Gastroesophageal sphincter (tissue), 4 donors: Measurements from ENCODE around the gene AP3D1. TPM values are rescaled to one million over a fixed set of nuclear protein-coding genes. Genes with fewer than 3 reads are reported as not detected.
A peak's percentile ranks its signal among the peaks of the same experiment; 100 is the strongest.

Experiments used
- ATAC-seq: fragments of 150-250 bp; one replicate; pipeline ENCODE4 v1.9.1; 2016; ENCODE audit warnings: mild to moderate bottlenecking, moderate library complexity
- H3K27ac ChIP-seq, 4 donors: fragments of 200-600 bp; sonication (generic) in 3 of 4; 1 replicate in 3 of 4; 2 replicates in 1 of 4; pipeline ENCODE4 v1.5.1; 2016 to 2019
- H3K27me3 ChIP-seq: fragments of 200-600 bp; sonication (generic); one replicate; pipeline ENCODE4 v1.5.1; 2019
- H3K36me3 ChIP-seq, 2 donors: fragments of 200-600 bp; sonication (generic); one replicate each; pipeline ENCODE4 v1.5.1; 2019; ENCODE audit warnings: control low read depth in 1 of 2
- H3K4me1 ChIP-seq, 3 donors: fragments of 200-600 bp; sonication (generic); 1 replicate in 2 of 3; 2 replicates in 1 of 3; pipeline ENCODE4 v1.5.1; 2016 to 2019; ENCODE audit warnings: control low read depth in 2 of 3
- H3K4me3 ChIP-seq, 2 donors: fragments of 200-600 bp; sonication (generic); one replicate each; pipeline ENCODE4 v1.5.1; 2019; ENCODE audit warnings: mild to moderate bottlenecking in 1 of 2, moderate library complexity in 1 of 2
- H3K9me3 ChIP-seq, 3 donors: fragments of 200-600 bp; sonication (generic); one replicate each; pipeline ENCODE4 v1.5.1; 2017 to 2019; ENCODE audit warnings: control low read depth in 2 of 3
- EP300 ChIP-seq: sonication (generic); formaldehyde crosslinking; IDR thresholded peaks from one replicate; pipeline ENCODE4 v1.6.1; 2017; ENCODE audit warnings: antibody characterized with exemption, mild to moderate bottlenecking
- POLR2A ChIP-seq, 2 donors: fragments of 450-650 bp; IDR thresholded peaks; one replicate each; pipeline ENCODE4 v1.6.1; 2017; ENCODE audit warnings: antibody characterized with exemption in 2 of 2, mild to moderate bottlenecking in 2 of 2, moderate library complexity in 1 of 2
- POLR2AphosphoS5 ChIP-seq: sonication (generic); formaldehyde crosslinking; IDR thresholded peaks from one replicate; pipeline ENCODE4 v1.6.1; 2017; ENCODE audit warnings: antibody characterized with exemption
- WGBS, 2 donors: methylation state at CpG; one replicate each; pipeline ENCODE4 v1.1.5; 2018; ENCODE audit warnings: low coverage in 1 of 2; 5-methylcytosine and 5-hydroxymethylcytosine counted together
- total RNA-seq, 4 donors: library from RNA; depleted of rRNA; stranded (reverse); fragments of >200 nt; gene quantifications; one replicate each; pipeline ENCODE4 v1.1.0, GENCODE V29; 2016
- TF ChIP-seq, protein P1 (sequence below), 4 experiments: fragments of 200-600 bp in 2 of 4; fragments of 450-650 bp in 2 of 4; sonication (generic) in 1 of 4; IDR thresholded peaks; one replicate each; pipeline ENCODE4 v1.5.1; 2017 to 2019; ENCODE audit warnings: antibody characterized with exemption in 4 of 4, mild to moderate bottlenecking in 2 of 4, moderate library complexity in 2 of 4

Gene AP3D1
- total RNA-seq, 4 donors from 2014 or later, result 69.9 to 132 (median 73.8) TPM

DNA sequence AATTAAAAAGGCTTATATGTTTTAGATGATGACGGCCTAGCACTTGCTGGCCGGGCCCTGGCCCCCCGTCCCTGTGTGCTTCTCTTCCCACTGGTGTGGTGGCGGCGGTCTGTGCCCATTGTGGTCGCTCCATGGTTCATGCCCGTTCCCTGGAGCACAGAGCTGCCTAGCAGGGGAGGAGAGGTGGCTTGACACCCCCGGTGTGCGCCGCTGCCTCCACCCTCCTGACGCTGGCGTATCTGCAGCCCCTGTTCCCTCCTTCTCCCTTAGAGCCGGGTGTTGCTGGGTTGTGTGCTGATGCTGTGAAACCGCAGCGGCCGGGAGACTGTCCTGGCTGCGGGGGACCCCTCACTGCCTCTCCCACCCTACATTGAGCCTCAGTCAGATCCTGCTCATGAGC is 41.5 kb upstream of the AP3D1 start:
- TF ChIP-seq, protein P1, sequence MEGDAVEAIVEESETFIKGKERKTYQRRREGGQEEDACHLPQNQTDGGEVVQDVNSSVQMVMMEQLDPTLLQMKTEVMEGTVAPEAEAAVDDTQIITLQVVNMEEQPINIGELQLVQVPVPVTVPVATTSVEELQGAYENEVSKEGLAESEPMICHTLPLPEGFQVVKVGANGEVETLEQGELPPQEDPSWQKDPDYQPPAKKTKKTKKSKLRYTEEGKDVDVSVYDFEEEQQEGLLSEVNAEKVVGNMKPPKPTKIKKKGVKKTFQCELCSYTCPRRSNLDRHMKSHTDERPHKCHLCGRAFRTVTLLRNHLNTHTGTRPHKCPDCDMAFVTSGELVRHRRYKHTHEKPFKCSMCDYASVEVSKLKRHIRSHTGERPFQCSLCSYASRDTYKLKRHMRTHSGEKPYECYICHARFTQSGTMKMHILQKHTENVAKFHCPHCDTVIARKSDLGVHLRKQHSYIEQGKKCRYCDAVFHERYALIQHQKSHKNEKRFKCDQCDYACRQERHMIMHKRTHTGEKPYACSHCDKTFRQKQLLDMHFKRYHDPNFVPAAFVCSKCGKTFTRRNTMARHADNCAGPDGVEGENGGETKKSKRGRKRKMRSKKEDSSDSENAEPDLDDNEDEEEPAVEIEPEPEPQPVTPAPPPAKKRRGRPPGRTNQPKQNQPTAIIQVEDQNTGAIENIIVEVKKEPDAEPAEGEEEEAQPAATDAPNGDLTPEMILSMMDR (IDR thresholded peaks at IDR 0.05), result no peak
- no peak for TF ChIP-seq POLR2AphosphoS5
- no peak for TF ChIP-seq POLR2A (IDR thresholded peaks at IDR 0.05)
- no peak for TF ChIP-seq EP300
- Histone ChIP-seq H3K27ac (no peak overlapping the region), H3K27me3 (no peaks in the 10 kb centered on the region), H3K36me3 (peaks cover 0 to 91% of the 10 kb centered on the region in 2 donors), H3K4me3 (no peak overlapping the region), H3K4me1 (peaks cover 0 to 21% (median 8%) of the 10 kb centered on the region in 3 donors), H3K9me3 (no peaks in the 10 kb centered on the region)
- no peak for ATAC-seq
- WGBS, 2 donors, result 93% methylated on average over 3 of the region's 17 CpGs; no CpG with 5 or more reads in 1 of the 2 donors

DNA sequence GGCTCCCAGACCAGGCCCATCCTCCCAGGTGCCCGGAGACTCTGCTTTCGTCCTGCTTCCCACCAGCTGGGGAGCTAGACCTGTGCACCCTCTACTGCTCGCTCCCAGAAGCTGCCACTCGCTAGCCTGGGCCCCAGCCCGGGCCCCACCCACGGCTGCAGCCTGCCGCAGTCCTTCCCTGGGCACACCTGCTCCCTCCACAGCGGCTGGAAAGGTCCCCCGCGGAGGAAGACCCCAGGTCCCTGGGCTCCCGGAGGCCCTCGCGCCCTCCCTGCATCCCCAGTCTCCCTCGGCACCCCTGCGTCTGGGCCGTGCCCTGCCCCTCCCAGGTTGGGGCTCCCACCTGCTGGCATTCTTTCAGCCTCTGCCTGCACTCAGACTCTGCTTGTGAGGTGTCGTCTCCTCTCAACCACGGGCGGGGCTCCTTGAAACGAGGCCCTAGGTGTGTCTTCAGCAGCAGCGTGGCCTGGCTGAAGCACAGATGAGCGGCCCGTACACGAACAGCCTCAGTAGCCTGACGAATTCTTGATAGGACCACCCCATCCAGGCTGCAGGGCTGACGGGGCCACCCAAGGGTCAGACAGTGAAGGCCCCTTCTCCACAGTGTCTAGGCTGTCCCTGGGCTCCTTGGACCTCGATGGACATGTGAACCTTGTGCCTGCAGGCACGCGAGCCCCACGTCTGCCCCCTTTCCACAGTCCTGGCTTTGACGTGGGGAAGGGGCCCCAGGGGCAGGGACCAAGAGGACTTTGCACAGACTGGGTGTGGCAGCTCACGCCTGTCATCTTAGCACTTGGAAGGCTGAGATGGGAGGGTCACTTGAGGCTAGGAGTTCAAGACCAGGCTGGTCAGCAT is 40.3 kb upstream of the AP3D1 start:
- no peak overlapping the region for H3K4me3 ChIP-seq
- peaks cover 5 to 33% (median 16%) of the 10 kb centered on the region in 3 donors for H3K4me1 ChIP-seq
- H3K27ac ChIP-seq, result no peak overlapping the region
- no peaks in the 10 kb centered on the region for H3K9me3 ChIP-seq
- no peak for ATAC-seq
- H3K27me3 ChIP-seq, result no peaks in the 10 kb centered on the region
- H3K36me3 ChIP-seq, result peaks cover 0 to 79% of the 10 kb centered on the region in 2 donors
- TF ChIP-seq EP300, result no peak
- TF ChIP-seq POLR2A (IDR thresholded peaks at IDR 0.05), result no peak
- no peak for TF ChIP-seq POLR2AphosphoS5
- TF ChIP-seq, protein P1 (IDR thresholded peaks at IDR 0.05), result no peak
- 91% methylated on average over 16 of the region's 32 CpGs; no CpG with 5 or more reads in 1 of the 2 donors for WGBS, 2 donors

DNA sequence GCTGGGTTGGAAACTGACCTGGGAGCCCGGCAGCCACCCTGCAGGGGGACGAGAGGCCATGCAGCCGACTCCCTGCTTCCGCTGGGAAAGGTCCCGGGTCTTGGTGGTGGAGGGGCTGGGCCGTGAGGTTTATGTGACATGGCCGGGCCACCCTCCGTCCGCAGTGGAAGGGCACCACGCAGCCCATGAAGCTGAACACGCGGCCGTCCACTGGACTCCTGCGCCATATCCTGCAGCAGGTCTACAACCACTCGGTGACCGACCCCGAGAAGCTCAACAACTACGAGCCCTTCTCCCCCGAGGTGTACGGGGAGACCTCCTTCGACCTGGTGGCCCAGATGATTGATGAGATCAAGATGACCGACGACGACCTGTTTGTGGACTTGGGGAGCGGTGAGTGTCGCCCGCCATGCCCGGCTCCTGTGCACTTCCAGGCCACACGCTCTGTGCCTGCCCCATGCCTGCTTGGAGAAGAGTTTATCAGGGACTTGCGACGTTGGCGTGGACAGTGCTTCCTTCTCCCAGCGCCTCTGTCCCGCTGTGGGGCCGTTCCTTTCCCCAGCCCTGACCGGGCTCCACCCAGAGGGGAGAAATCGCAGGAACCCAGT is 39.6 kb upstream of the AP3D1 start:
- peaks cover 0 to 72% of the 10 kb centered on the region in 2 donors for H3K36me3 ChIP-seq
- no peak for TF ChIP-seq EP300
- TF ChIP-seq, protein P1 (IDR thresholded peaks at IDR 0.05), result no peak
- TF ChIP-seq POLR2A (IDR thresholded peaks at IDR 0.05), result no peak
- no peak for TF ChIP-seq POLR2AphosphoS5
- 84% methylated on average over 16 of the region's 37 CpGs; no CpG with 5 or more reads in 1 of the 2 donors for WGBS, 2 donors
- H3K9me3 ChIP-seq, result no peaks in the 10 kb centered on the region
- H3K4me1 ChIP-seq, result peaks cover 8 to 41% (median 21%) of the 10 kb centered on the region in 3 donors
- H3K4me3 ChIP-seq, result no peak overlapping the region
- H3K27me3 ChIP-seq, result no peaks in the 10 kb centered on the region
- H3K27ac ChIP-seq, result no peak overlapping the region
- ATAC-seq, result no peak

DNA sequence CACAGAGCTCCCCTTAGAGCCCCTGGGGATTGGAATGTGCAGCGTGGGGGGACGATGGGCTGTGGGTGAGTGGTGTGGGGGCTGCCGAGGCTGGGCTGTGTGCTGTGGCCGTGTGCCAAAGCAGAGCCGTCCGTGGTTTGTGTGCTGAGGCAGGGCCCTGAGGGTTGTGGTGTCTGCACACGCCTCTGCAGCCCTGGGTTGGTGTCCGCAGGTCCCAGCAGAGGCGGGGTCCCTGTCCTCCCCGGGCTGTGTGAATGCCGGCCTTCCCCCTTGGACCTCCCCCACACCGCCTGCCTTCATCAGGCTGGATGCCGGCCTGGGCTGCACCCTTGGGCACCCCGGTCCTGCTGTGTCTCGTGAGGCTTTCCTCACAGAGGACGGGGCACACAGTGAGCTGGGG is 38.5 kb upstream of the AP3D1 start:
- Histone ChIP-seq H3K4me3 (no peak overlapping the region), H3K9me3 (no peaks in the 10 kb centered on the region), H3K27ac (no peak overlapping the region), H3K4me1 (peaks cover 8 to 51% (median 24%) of the 10 kb centered on the region in 3 donors), H3K36me3 (peaks cover 0 to 61% of the 10 kb centered on the region in 2 donors), H3K27me3 (no peaks in the 10 kb centered on the region)
- ATAC-seq, result no peak
- WGBS, 2 donors, result 64% methylated on average over 3 of the region's 16 CpGs; no CpG with 5 or more reads in 1 of the 2 donors
- no peak for TF ChIP-seq EP300

DNA sequence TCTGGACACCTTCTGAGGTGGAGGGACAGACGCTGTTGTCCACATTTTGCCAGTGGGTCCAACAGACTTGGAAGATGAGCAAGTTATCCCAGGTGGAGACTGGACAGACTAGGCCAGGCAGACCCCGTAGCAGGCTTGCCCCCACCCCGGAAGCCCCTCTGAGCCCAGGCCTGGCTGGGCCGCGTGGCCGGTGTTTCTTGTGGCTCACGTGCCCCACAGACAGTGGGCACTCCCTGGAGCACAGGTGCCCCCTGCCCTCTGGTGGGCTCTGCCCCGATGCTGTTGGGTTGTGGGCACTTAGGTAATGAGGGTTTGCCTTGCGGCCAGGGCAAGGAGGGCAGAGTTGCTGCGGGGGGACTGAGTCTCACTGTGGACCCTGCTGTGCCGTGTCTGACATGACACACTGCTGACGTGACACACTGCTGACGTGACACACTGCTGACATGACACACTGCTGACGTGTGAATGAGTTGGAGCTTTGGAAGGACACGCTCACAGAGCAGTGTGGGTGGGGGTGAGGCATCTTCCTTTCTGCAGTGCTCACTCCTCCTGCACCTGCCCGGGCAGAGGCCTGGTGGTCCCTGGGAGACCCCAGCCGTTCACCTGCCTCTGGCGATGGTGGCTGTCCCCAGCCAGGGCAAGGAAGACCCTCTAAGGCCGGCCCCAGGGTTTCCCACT is 37.5 kb upstream of the AP3D1 start:
- no peaks in the 10 kb centered on the region for H3K9me3 ChIP-seq
- 81% methylated on average over 4 of the region's 19 CpGs; no CpG with 5 or more reads in 1 of the 2 donors for WGBS, 2 donors
- H3K36me3 ChIP-seq, result peaks cover 0 to 54% of the 10 kb centered on the region in 2 donors
- no peak for TF ChIP-seq EP300
- TF ChIP-seq, protein P1 (IDR thresholded peaks at IDR 0.05), result no peak
- TF ChIP-seq POLR2AphosphoS5, result no peak
- TF ChIP-seq POLR2A (IDR thresholded peaks at IDR 0.05), result no peak
- H3K27ac ChIP-seq, result peak overlapping the region in 2 of 4 donors; percentile 61 to 89
- peaks cover 8 to 62% (median 24%) of the 10 kb centered on the region in 3 donors for H3K4me1 ChIP-seq
- no peak for ATAC-seq
- H3K4me3 ChIP-seq, result no peak overlapping the region
- H3K27me3 ChIP-seq, result no peaks in the 10 kb centered on the region
